ENCODE results near the gene MARCHF3. TPM values are rescaled to one million over a fixed set of nuclear protein-coding genes. Genes with fewer than 3 reads are reported as not detected.

Gene MARCHF3
- 5.7 TPM for total RNA-seq (ENCODE audit: unreplicated experiment)
- long read RNA-seq, full-length matches to known transcripts, result 3 of 4 reads
- long read RNA-seq, partial matches to known transcripts, result 1 of 4 reads
- long read RNA-seq, other reads (novel, unspliced or antisense), result 0 of 4 reads

- peaks cover 12% of the 10 kb centered on the region for H3K4me1 Mint-ChIP-seq (ENCODE audit: low read depth, unreplicated experiment)
- H3K27me3 Mint-ChIP-seq (ENCODE audit: unreplicated experiment), result peaks cover 4% of the 10 kb centered on the region
Measured at GRCh38 chr5:127030259-127031146, at the start of gene MARCHF3. Gene MARCHF3, minus strand, starts transcription at chr5:127030558. Its CDS starts 112,387 bp downstream, at chr5:126918171.

DNA sequence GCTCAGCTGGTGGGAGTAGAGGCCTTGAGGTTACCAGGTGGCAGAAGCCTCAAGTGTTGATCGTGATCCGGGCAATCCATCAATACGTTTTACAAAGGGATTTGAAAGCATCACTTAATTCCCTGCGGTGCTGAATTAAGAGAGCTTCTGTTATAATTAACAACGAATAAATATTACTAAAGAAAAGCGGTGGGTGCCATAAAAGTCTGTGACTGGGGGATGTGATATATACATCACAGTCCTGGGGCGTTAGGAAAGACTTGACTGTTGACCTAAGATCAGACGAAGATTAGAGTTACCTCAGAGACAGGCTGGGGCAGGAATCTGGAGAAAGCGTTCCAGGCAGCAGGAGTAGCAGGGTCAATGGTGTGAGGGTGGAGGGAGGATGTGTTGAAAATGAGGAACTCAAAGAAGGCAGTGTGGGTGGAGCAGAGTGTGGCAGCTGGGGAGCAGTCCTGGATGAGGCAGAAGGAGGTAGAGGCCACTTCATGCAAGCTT lies 49.7 kb upstream of the MARCHF3 start:
- H3K9me3 Mint-ChIP-seq (ENCODE audit: unreplicated experiment), result no peaks in the 10 kb centered on the region
- H3K4me3 Mint-ChIP-seq (ENCODE audit: unreplicated experiment), result no peak overlapping the region
- TF ChIP-seq, protein P1, sequence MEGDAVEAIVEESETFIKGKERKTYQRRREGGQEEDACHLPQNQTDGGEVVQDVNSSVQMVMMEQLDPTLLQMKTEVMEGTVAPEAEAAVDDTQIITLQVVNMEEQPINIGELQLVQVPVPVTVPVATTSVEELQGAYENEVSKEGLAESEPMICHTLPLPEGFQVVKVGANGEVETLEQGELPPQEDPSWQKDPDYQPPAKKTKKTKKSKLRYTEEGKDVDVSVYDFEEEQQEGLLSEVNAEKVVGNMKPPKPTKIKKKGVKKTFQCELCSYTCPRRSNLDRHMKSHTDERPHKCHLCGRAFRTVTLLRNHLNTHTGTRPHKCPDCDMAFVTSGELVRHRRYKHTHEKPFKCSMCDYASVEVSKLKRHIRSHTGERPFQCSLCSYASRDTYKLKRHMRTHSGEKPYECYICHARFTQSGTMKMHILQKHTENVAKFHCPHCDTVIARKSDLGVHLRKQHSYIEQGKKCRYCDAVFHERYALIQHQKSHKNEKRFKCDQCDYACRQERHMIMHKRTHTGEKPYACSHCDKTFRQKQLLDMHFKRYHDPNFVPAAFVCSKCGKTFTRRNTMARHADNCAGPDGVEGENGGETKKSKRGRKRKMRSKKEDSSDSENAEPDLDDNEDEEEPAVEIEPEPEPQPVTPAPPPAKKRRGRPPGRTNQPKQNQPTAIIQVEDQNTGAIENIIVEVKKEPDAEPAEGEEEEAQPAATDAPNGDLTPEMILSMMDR (IDR thresholded peaks at IDR 0.05; ENCODE audit: partially characterized antibody, unreplicated experiment), result no peak
- H3K27ac Mint-ChIP-seq (ENCODE audit: unreplicated experiment), result no peak overlapping the region
- no peaks in the 10 kb centered on the region for H3K36me3 Mint-ChIP-seq (ENCODE audit: unreplicated experiment)
- peak; percentile 31 for DNase-seq
- H3K27me3 Mint-ChIP-seq (ENCODE audit: unreplicated experiment), result peaks cover 6% of the 10 kb centered on the region
- H3K4me1 Mint-ChIP-seq (ENCODE audit: low read depth, unreplicated experiment), result peaks cover 8% of the 10 kb centered on the region

More at GRCh38 chr5:127030259-127031146, at the start of gene MARCHF3:
- H3K4me3 Mint-ChIP-seq (ENCODE audit: unreplicated experiment), result peak within 1 kb of the TSS; percentile 86
- TF ChIP-seq, protein P1 (IDR thresholded peaks at IDR 0.05; ENCODE audit: partially characterized antibody, unreplicated experiment), result no peak
- DNase-seq, result peak; percentile 97
- H3K9me3 Mint-ChIP-seq (ENCODE audit: unreplicated experiment), result peaks cover 8% of the 10 kb centered on the region
- H3K36me3 Mint-ChIP-seq (ENCODE audit: unreplicated experiment), result no peaks in the 10 kb centered on the region
- H3K27ac Mint-ChIP-seq (ENCODE audit: unreplicated experiment), result peak within 1 kb of the TSS; percentile 75

DNA sequence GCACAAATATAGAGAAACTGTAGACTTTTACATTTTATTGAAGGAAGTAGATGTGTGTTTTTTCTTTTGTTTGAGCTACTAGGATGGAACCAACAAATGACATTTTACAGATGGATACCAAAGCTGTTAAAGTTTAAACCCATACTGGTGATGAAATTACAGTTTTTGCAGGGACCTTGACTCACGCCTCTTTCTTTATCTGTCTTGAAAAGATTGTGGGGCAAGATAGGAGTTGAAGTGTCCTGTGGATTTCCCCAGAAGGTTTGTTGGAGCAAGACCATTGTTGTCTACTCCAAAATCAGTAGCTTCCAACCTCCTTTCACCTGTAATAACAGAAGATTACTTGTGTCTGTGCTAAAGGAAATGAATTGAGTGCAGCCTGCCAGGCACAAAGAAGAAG lies 47.0 kb upstream of the MARCHF3 start:
- no peaks in the 10 kb centered on the region for H3K36me3 Mint-ChIP-seq (ENCODE audit: unreplicated experiment)
- no peak for DNase-seq
- H3K9me3 Mint-ChIP-seq (ENCODE audit: unreplicated experiment), result peaks cover 3% of the 10 kb centered on the region
- no peak overlapping the region for H3K4me3 Mint-ChIP-seq (ENCODE audit: unreplicated experiment)
- no peak overlapping the region for H3K27ac Mint-ChIP-seq (ENCODE audit: unreplicated experiment)
- TF ChIP-seq, protein P1 (IDR thresholded peaks at IDR 0.05; ENCODE audit: partially characterized antibody, unreplicated experiment), result no peak
- H3K4me1 Mint-ChIP-seq (ENCODE audit: low read depth, unreplicated experiment), result peaks cover 8% of the 10 kb centered on the region
- peaks cover 6% of the 10 kb centered on the region for H3K27me3 Mint-ChIP-seq (ENCODE audit: unreplicated experiment)

- Mint-ChIP-seq H3K36me3 (ENCODE audit: unreplicated experiment) (no peaks in the 10 kb centered on the region), H3K27me3 (ENCODE audit: unreplicated experiment) (peaks cover 6% of the 10 kb centered on the region), H3K27ac (ENCODE audit: unreplicated experiment) (no peak overlapping the region), H3K4me1 (ENCODE audit: low read depth, unreplicated experiment) (peaks cover 8% of the 10 kb centered on the region), H3K4me3 (ENCODE audit: unreplicated experiment) (no peak overlapping the region), H3K9me3 (ENCODE audit: unreplicated experiment) (peaks cover 3% of the 10 kb centered on the region)
- no peak for DNase-seq
- TF ChIP-seq, protein P1 (IDR thresholded peaks at IDR 0.05; ENCODE audit: partially characterized antibody, unreplicated experiment), result no peak
Measured at GRCh38 chr5:127076315-127077129, 46.2 kb upstream of the MARCHF3 start.

All from glutamatergic neuron (in vitro differentiated cells).